Tongue (tissue), 2 donors: Measurements from ENCODE around the gene CROT. TPM values are rescaled to one million over a fixed set of nuclear protein-coding genes. Genes with fewer than 3 reads are reported as not detected.
A peak's percentile ranks its signal among the peaks of the same experiment; 100 is the strongest.
"Not testable (repeated sequence)": the region's sequence is repeated elsewhere in the genome, so short reads cannot be mapped to it uniquely, and the experiment has no call there.

Experiments used
- DNase-seq: peaks from one replicate; pipeline ENCODE4 v3.0.0-alpha.2; 2015
- total RNA-seq: library from RNA; depleted of rRNA; stranded (reverse); fragments of >200 nt; gene quantifications from one replicate; pipeline ENCODE4 v1.2.3, GENCODE V29; 2014

Gene CROT
- total RNA-seq, result 30.4 TPM

DNA sequence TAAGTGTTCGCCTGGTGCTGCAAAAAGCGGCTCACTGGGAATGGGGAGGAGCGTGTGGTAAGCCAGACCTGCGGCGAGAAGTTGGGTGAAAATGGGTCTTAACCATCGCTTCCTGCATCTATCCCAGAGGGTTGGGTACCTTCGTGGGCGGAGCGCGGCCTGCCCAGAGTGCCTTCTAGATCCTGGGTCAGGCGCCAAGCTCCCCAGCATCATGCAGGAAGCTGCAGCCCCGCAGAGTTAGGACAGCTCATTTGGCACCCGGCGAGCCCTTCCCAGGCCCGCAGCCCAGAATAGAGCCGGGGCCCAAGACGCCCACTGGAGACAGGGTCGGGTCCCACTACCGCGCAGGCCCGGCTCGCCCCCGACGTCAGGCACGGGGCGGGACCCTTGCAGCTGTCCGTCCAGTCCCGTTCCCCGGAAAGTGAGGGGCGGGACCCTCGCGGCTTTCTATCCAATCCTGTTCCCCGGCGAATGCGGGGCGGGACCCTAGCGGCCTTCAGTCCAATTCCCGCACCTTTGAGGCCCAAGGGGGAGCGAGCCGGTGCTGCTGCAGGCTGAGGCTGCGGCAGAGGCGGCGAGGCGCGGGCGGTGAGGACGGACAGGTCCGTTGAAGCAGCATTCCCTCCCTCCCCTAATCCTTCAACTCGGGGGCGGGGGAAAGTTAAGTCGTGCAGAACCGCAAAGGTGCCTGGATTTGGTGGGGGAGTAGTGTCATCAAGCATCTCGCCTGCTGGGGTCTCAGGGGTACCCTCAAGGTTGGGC, at the start of gene CROT:
Gene CROT, plus strand, starts transcription at position 499 of the 762 bp plus-strand sequence. CDS start 3,405 bp downstream, outside the sequence.
- DNase-seq, result peak; percentile 98

DNA sequence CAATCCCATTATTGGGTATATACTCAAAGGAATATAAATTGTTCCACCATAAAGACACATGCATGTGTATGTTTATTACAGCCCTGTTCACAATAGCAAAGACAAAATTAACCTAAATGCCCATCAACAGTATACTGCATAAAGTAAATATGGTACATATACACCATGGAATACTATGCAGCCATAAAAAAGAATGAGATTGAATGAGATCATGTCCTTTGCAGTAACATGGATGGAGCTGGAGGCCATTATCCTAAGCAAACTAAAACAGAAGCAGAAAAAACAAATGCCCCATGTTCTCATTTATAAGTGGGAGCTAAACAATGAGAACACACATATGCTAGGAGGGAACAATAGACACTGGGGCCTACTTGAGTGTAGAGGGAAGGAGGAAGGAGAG, 44.7 kb upstream of the CROT start:
- no peak for DNase-seq

GRCh38 chr7:87310790-87311419, 34.6 kb upstream of the CROT start:
- DNase-seq, result no peak

- peak; percentile 74 for DNase-seq
Measured at GRCh38 chr7:87312215-87312865, 33.1 kb upstream of the CROT start.

DNA sequence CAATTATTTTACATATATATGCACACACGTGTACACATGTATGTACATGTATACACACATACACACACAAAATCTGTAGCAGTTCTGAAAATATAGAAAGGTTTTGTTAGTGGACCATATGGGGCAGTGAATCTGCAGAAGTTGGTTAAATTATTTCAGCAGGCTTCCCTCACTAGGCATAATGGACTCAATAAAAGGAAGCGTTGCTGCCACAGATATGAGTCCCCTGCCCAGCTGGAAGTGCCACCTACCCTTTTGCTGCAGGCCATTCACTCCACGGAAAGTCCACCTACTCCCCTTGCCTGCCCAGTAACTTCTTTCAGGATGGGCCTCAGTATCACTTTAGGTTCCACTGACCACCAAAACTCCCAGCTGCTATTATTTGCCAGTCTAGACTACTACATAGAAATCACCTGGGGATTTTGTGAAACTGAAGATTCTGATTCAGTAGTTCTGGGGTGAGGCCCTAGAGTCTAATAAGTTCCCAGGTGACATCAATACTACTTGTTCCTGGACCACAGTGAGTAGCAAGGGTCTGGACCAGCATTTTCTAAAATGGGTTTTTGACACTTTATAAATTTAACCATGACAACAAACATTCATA, 29.3 kb upstream of the CROT start:
- DNase-seq, result no peak

GRCh38 chr7:87316846-87317552, 28.5 kb upstream of the CROT start:
- peak; percentile 44 for DNase-seq

GRCh38 chr7:87317691-87318245, 27.7 kb upstream of the CROT start:
- no peak for DNase-seq

DNA sequence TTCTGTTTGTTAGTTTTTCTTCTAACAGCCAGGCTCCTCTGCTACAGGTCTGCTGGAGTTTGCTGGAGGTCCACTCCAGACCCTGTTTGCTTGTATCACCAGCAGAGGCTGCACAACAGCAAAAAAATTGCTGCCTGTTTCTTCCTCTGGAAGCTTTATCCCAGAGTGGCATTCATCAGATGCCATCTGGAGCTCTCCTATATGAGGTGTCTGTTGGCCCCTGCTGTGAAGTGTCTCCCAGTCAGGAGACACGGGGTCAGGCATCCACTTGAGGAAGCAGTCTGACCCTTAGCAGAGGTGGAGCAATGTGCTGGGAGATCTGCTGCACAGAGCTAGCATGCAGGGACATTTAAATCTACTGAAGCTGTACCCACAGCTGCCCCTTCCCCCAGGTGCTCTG, 26.7 kb upstream of the CROT start:
- DNase-seq, result no peak

DNA sequence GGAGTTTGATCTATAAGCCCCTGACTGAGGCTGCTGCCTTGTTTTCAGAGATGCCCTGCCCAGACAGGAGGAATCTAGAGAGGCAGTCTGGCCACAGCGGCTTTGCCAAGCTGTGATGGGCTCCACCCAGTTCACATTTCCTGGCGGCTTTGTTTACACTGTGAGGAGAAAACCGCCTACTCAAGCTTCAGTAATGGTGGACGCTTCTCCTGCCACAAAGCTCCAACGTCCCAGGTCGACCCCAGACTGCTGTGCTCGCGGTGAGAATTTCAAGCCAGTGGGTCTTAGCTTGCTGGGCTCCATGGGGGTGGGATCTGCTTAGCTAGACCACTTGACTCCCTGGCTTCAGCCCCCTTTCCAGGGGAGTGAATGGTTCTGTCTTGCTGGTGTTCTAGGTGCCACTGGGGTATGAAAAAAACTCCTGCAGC, 26.3 kb upstream of the CROT start:
- not testable (repeated sequence) for DNase-seq

DNA sequence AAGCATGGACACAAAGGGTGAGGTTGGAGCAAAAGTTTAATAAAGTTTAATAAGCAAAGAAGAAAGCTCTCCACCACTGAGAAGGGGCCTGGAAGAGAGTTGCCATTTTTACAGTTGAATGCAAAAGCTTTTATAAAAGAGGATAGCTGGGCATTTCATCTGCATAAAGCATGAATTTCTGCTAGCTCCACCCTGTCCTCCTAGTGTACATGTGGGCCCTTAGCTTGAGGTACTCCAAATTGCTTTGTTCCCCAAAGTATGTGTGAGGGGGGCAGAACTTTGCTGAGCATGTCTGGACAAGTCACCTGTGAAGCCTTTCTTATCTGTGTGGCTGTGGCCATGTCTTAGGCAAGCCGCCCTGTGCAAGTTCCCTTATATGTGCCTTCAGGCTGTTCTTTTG, 22.6 kb upstream of the CROT start:
- DNase-seq, result no peak

DNA sequence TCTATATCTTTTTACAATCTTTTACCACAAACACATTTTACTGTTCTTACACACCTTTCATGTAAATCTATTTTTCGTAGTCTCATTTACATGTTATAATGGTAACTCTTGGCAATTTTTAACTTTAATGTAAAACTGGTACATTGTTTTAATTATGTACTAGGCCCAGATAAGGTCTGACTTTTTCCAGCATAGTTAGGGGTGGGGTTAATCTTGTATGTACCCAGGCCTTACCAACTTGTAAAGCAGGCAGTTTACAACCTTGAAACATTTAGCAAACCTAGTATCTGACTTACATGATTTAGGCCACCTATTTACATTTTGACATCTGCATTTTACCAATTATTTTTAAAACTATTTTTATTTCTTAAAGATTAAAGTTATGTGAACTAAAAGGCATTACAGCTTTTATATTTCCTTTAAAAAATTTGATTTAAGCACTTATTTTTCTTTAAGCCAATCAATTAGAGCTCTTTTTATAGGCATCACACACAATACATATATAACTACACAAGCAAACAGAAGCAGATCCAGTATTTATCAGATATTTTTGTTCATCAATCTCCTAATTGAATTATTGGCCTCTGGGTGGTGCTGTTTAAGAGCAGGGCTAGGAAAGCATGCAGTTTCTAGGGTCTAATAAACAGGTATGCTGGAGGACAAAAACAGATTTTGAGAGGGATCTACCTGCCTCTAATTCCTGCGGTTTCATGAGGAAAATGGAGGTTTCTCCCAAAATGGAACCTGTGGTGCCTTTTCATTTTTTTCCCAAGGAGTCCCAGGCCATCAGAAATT, 19.7 kb upstream of the CROT start:
- no peak for DNase-seq

- DNase-seq, result no peak
Measured at GRCh38 chr7:87328281-87328680, 17.2 kb upstream of the CROT start.

GRCh38 chr7:87330316-87330715, 15.1 kb upstream of the CROT start:
- no peak for DNase-seq

- DNase-seq, result no peak
Measured at GRCh38 chr7:87330942-87331341, 14.5 kb upstream of the CROT start.

DNA sequence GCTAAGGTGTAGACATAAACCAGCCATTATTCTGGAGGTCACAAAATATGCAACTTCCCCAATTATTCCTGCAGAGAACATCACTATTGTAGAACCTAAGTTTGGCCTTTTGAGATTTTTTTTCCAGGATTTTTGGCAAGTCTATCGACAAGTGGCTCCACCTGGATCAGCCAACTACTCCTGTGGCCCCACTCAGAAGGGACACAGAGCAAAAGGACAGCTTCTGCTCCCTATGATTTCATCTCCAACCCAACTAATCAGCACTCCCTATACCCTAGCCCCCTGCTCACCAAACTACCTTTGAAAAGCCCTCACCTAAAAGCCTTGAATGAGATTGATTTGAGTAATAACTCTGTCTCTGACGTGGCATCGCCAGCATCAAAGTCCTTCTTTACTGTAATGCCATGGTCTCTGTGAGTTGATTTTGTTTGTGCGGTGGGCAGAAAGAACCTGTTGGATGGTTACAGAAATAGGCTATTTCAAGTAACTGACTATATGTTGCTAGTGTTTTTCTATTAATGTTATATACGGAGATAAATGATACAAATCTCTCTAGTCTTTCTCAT, 13.7 kb upstream of the CROT start:
- DNase-seq, result no peak

GRCh38 chr7:87332321-87332720, 13.1 kb upstream of the CROT start:
- DNase-seq, result no peak

- no peak for DNase-seq
Measured at GRCh38 chr7:87336136-87336535, 9.3 kb upstream of the CROT start.

- DNase-seq, result no peak
Measured at GRCh38 chr7:87337331-87337730, 8.1 kb upstream of the CROT start.

GRCh38 chr7:87339373-87339897, 6.0 kb upstream of the CROT start:
- no peak for DNase-seq

- DNase-seq, result no peak
Measured at GRCh38 chr7:87341441-87341840, 4.0 kb upstream of the CROT start.

DNA sequence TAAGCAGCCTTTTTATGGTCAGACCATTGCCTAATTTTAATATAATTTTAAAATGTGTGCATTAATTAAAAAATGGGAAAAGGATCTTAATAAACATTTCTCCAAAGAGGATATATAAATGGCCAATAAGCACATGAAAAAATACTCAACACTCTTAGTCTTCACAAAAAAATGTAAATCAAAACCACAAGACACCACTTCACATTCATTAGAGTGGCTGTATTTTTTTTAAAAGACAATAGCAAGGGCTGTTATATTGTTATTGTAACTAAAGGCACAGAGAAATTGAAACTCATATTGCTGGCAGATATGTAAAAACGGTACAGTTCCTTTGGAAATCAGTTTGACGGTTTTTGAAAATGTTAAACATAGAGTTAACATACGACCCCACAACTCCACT, 3.2 kb upstream of the CROT start:
- no peak for DNase-seq
